ENCODE results near the gene FBLN7.
"Not testable (repeated sequence)": the region's sequence is repeated elsewhere in the genome, so short reads cannot be mapped to it uniquely, and the experiment has no call there.

The FBLN7 gene

DNA sequence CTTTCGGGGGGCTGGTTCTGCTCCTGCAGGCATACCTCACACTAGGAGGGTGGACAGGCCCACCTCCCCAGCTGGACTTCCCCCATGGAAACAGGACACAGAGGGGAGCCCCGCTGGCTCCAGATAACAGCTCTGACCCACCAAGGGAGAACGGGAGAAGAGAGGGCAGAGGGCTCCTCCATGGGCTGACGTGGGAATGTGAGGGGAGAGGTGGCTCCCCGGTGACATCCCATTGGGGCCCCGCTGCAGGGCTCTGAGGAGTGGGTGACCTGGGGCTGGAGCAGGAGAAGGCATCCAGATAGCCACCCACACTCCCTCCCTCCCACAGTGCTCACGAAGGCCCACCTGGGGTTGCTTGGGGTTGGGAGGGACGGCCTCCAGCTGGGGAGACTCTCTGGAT is 45.9 kb downstream of the FBLN7 start:
- no peak for DNase-seq (ENCODE audit: low spot score)

GRCh38 chr2:112185131-112185530 is 46.9 kb downstream of the FBLN7 start:
- no peak for DNase-seq (ENCODE audit: low spot score)

DNA sequence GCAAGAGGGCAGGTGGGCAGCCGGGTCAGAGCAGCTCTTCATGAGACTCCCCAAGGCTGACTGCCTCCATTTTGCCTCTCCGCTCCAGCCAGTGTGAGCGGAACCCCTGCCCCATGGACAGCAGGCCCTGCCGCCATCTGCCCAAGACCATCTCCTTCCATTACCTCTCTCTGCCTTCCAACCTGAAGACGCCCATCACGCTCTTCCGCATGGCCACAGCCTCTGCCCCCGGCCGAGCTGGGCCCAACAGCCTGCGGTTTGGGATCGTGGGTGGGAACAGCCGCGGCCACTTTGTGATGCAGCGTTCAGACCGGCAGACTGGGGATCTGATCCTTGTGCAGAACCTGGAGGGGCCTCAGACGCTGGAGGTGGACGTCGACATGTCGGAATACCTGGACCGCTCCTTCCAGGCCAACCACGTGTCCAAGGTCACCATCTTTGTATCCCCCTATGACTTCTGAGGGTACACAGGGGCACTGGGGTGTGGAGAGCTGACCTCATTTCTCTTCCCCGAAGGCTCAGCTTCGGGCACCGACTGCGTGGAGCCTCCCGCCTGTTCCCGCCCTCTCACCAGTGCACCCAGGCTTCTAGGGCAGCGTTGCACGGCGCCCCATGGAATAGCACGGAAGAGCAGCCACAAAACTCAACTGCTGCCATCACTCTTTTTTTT is 49.0 kb downstream of the FBLN7 start:
- no peak for DNase-seq (ENCODE audit: low spot score)

GRCh38 chr2:112187805-112188596 is 49.8 kb downstream of the FBLN7 start:
- peak; percentile 21 for DNase-seq (ENCODE audit: low spot score)

DNA sequence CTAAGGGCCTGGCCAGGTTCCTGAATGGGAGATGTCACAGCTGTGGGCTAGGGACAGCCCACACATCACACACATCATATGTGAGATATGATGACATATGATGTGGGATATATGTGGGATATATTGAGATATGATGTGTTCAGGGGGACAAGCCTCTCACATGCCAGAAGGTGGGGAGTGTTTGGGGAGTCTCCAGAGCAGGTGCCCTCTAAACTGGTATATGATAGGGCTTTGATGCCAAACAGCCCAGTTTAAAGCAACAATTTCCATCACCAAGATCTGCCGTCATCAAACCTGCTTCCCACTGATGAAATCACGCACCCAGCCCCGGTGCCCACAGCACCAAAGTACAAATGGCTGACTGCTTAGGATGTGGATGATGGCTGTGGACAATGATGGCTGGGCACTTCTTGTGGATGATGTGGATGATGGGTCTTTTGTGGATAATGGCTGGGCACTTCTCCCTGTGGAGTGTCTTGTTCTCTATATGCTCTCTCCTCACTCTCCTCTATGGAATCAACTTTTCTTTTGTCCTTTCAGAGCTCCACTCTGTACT is 50.9 kb downstream of the FBLN7 start:
- DNase-seq (ENCODE audit: low spot score) = no peak

DNA sequence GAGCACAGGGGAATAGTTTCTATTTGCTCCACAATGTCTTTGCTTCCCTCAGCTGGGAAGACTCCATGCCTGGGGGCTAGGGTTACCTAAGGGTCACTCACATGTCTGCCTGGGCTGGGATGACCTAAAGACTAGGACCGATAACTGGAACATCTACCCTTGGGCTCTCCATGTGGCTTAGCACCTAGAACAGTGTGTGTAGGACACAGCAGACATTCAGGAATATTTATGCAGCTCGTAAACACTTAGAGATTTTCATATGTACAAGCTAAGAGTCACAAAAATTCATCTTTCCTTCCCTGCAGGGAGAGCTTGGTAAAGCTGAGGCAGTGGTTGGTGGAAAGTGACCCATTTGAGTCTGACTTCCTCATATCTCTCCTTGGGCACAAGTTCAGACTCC is 55.8 kb downstream of the FBLN7 start:
- DNase-seq (ENCODE audit: low spot score) = no peak

- DNase-seq (ENCODE audit: low spot score) = no peak
Observed at GRCh38 chr2:112194482-112194881, 56.3 kb downstream of the FBLN7 start.

DNA sequence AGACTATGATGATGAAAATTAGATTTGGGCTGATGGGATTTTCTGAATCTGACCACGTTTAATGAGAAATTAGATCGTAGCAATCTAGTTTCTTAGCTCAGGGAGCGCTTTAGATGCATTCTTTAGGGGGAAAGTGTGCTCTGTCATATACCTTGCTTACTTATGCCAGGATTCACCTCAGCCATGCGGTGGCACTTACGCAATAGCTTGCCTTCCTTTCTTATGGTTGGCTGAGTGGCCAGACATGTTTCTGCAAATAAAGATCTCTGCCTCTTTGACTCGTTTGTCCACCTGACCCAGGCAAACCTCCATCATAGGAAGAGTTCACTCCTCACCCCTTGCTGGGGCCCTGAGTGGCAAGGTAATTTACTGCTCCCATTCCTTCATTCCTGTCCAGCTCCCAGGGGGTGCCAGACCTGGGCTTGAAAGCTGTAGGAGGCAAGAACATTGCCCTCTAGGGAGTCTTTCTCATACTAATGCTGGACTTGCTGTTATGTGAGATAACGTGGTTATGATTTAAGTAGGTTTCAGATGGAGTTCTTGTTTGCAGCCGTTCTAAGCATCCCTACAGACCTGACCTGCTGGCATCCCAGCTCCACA is 57.1 kb downstream of the FBLN7 start:
- DNase-seq (ENCODE audit: low spot score) = no peak

GRCh38 chr2:112195950-112196349 is 57.8 kb downstream of the FBLN7 start:
- no peak for DNase-seq (ENCODE audit: low spot score)

- DNase-seq (ENCODE audit: low spot score) = no peak
Observed at GRCh38 chr2:112197868-112198267, 59.7 kb downstream of the FBLN7 start.

DNA sequence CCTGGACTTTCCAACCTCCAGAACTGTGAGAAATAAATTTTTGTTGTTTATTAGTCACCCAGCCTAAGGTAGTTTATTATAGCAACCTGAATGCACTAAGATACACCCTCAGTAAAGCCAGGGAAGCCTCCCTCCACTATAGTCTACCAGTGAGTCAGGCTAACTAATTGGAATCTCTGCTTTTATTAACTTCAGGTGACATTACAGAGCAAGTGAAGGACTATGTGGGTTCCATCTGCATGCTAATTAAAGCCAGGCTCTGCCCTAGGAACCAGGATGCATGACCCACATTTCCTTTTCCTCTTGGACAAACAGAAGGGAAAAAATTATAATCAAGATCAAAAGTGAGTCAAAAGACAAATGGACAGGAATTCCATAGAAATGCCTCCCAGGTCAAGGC is 60.6 kb downstream of the FBLN7 start:
- DNase-seq (ENCODE audit: low spot score) = no peak

DNA sequence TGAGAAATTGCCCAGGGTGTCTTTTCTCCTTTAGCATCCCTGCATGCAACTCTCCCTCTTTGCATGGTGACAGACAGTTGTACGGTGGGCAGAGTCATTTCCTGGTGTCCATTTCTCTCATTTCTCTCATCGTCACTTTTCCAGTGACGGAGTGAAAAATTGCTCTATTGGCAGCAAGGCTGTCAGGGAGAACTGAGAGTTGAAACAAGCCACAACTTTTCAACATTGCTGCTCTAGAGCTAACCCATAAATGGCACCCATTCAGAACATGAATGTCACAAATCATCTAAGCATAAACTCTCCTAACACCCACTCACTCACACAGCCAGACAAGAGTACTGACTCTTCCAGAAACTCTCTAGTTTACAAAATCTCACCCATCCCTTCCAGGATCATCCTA is 61.0 kb downstream of the FBLN7 start:
- DNase-seq (ENCODE audit: low spot score) = no peak

- no peak for DNase-seq (ENCODE audit: low spot score)
Observed at GRCh38 chr2:112201696-112202430, 63.7 kb downstream of the FBLN7 start.

GRCh38 chr2:112204411-112204810 is 66.2 kb downstream of the FBLN7 start:
- DNase-seq (ENCODE audit: low spot score) = no peak

DNA sequence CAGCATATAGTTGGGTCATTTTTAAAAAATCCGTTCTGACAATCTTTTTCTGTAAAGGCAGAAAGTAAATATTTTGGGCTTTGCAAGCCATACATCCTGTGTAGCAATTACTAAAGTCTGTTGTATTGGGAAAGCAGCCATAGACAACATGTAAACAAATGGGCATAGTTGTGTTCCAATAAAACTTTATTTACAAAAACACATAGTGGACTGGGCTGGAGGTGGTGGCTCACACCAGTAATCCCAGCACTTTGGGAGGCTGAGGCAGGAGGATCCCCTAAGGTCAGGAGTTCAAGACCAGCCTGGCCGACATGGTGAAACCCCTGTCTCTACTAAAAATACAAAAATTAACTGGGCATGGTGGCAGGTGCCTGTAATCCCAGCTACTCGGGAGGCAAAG is 69.7 kb downstream of the FBLN7 start:
- DNase-seq (ENCODE audit: low spot score) = not testable (repeated sequence)

GRCh38 chr2:112216167-112216566 is 78.0 kb downstream of the FBLN7 start:
- DNase-seq (ENCODE audit: low spot score) = peak; percentile 23

DNA sequence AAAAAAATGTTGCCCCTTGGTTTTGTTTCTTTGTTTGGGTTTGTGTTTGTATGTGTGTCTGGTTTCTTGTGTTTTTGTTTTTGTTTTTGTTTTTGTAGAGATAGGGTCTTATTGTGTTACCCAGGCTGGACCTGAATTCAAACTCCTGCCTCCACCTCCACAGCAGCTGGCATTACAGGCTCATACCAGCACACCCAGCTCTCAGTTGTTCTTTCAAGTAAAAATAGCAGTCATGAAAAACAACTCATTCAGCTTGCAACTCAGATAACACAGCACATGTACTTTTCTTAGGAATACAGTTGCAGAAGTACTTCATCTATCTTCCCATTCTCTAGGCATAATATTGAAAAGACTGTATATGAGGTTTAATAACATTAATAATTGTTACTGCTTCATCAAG is 79.7 kb downstream of the FBLN7 start:
- no peak for DNase-seq (ENCODE audit: low spot score)

DNA sequence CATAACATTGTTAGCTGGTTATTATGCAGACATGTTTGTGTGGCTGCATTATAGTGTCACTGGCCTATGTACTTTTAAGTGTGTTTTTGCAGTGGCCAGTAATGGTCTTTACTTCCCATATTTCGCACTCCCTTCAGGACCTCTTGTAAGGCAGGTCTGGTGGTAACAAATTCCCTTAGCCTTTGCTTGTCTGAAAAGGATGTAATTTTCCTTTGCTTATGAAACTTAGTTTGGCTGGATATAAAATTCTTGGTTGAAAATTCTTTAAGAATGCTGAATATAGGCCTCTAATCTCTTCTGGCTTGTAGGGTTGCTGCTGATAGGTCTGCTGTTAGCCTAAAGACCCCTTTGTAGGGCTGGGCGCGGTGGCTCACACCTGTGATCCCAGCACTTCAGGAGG is 82.0 kb downstream of the FBLN7 start:
- DNase-seq (ENCODE audit: low spot score) = no peak

DNA sequence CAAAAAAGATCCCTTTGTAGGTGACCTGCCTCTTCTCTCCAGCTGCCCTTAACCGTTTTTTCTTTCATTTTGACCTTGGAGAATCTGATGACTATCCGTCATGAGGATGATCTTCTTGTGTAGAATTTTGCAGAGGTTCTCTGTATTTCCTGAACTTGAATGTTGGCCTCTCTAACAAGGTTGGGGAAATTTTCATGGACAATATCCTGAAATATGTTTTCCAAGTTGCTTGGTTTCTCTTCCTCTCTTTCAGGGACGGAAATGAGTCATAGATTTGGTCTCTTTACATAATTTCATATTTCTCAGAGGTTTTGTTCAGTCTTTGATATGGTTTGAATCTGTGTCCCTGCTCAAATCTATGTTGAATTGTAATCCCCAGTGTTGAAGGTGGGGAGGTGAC is 82.6 kb downstream of the FBLN7 start:
- no peak for DNase-seq (ENCODE audit: low spot score)

- DNase-seq (ENCODE audit: low spot score) = peak; percentile 78
Observed at GRCh38 chr2:112229348-112229747, 91.2 kb downstream of the FBLN7 start.

- DNase-seq (ENCODE audit: low spot score) = no peak
Observed at GRCh38 chr2:112230371-112230770, 92.2 kb downstream of the FBLN7 start.
